Smooth muscle cell (in vitro differentiated cells): ENCODE measurements around the gene CEP112. TPM values are rescaled to one million over a fixed set of nuclear protein-coding genes. Genes with fewer than 3 reads are reported as not detected.

Source experiments
- DNase-seq: peaks from one replicate; lab custom pipeline; 2025; ENCODE audit not compliant: unreplicated experiment; lab: John Stamatoyannopoulos, UW
- H2AFZ ChIP-seq: fragments of 200-600 bp; sonication (generic); 2 replicates; pipeline ENCODE4 v1.6.0; 2016; ENCODE audit warnings: antibody characterized with exemption, low read depth, mild to moderate bottlenecking
- H3F3A ChIP-seq: fragments of 200-600 bp; sonication (generic); 2 replicates; pipeline ENCODE4 v1.6.0; 2017; ENCODE audit warnings: antibody characterized with exemption, low read depth
- H3K27ac ChIP-seq: fragments of 200-600 bp; sonication (generic); 2 replicates; pipeline ENCODE4 v1.5.1; 2016; ENCODE audit warnings: low read depth, mild to moderate bottlenecking
- H3K27me3 ChIP-seq: fragments of 200-600 bp; sonication (generic); 2 replicates; pipeline ENCODE4 v1.6.1; 2016; ENCODE audit warnings: low read depth, mild to moderate bottlenecking
- H3K36me3 ChIP-seq: fragments of 200-600 bp; sonication (generic); 2 replicates; pipeline ENCODE4 v1.5.1; 2016; ENCODE audit warnings: low read depth
- H3K4me1 ChIP-seq: fragments of 200-600 bp; sonication (generic); 2 replicates; pipeline ENCODE4 v1.5.1; 2016; ENCODE audit warnings: low read depth
- H3K4me2 ChIP-seq: fragments of 200-600 bp; sonication (generic); 2 replicates; pipeline ENCODE4 v1.6.0; 2016; ENCODE audit warnings: mild to moderate bottlenecking
- H3K4me3 ChIP-seq: fragments of 200-600 bp; sonication (generic); 2 replicates; pipeline ENCODE4 v1.5.1; 2016; ENCODE audit warnings: mild to moderate bottlenecking
- H3K79me2 ChIP-seq: fragments of 200-600 bp; sonication (generic); 2 replicates; pipeline ENCODE4 v1.6.0; 2016; ENCODE audit warnings: low read depth, mild to moderate bottlenecking
- H3K9ac ChIP-seq: fragments of 200-600 bp; sonication (generic); 2 replicates; pipeline ENCODE4 v1.6.0; 2016; ENCODE audit warnings: low read depth
- H3K9me3 ChIP-seq: fragments of 200-600 bp; sonication (generic); replicated peaks from 2 replicates; pipeline ENCODE4 v1.5.1; 2016; ENCODE audit warnings: low read depth
- H4K20me1 ChIP-seq: fragments of 200-600 bp; sonication (generic); 2 replicates; pipeline ENCODE4 v1.6.0; 2016; ENCODE audit warnings: low read depth
- CTCF ChIP-seq: fragments of 200-600 bp; sonication (generic); IDR thresholded peaks from 2 replicates; pipeline ENCODE4 v1.5.1; 2017; ENCODE audit warnings: borderline replicate concordance, mild to moderate bottlenecking, antibody characterized with exemption; ENCODE audit not compliant: insufficient read depth, poor library complexity, severe bottlenecking
- WGBS: methylation state at CpG from one replicate; pipeline ENCODE4 v1.1.7; 2016; ENCODE audit warnings: low lambda C conversion rate; 5-methylcytosine and 5-hydroxymethylcytosine counted together
- polyA plus RNA-seq: library from polyadenylated mRNA; unstranded; fragments of >200 nt; fragmentation: Nextera tagmentation; extraction: Ambion mirVana; gene quantifications from 2 replicates; pipeline ENCODE4 v1.2.1, GENCODE V29; 2016
- total RNA-seq: library from RNA; depleted of rRNA; stranded (reverse); fragments of >200 nt; gene quantifications from 2 replicates; pipeline ENCODE4 v1.2.3, GENCODE V29; 2014

Gene CEP112
- total and polyA plus RNA-seq, 2 experiments from 2014 or later: 8.3 to 9.9 TPM

GRCh38 chr17:65589321-65589720, 602.6 kb downstream of the CEP112 start:
- no peaks in the 10 kb centered on the region for H3K27me3 ChIP-seq

GRCh38 chr17:65588181-65588808, 603.6 kb downstream of the CEP112 start:
- Histone ChIP-seq H3K27me3 (no peaks in the 10 kb centered on the region), H3K79me2 (no peaks in the 10 kb centered on the region), H3F3A (no peaks in the 10 kb centered on the region), H3K9me3 (no peaks in the 10 kb centered on the region), H3K4me2 (no peak overlapping the region), H3K9ac (no peak overlapping the region), H3K4me1 (peaks cover 5% of the 10 kb centered on the region), H3K36me3 (no peaks in the 10 kb centered on the region), H3K4me3 (no peak overlapping the region), H2AFZ (no peak overlapping the region), H3K27ac (no peak overlapping the region), H4K20me1 (no peaks in the 10 kb centered on the region)
- 71% methylated on average over 9 of the region's 9 CpGs for WGBS
- TF ChIP-seq CTCF: no peak
- DNase-seq: no peak

More at GRCh38 chr17:65589321-65589720, 602.6 kb downstream of the CEP112 start:
- Histone ChIP-seq H3K4me3 (no peak overlapping the region), H3K9me3 (no peaks in the 10 kb centered on the region), H3F3A (peaks cover 3% of the 10 kb centered on the region), H4K20me1 (no peaks in the 10 kb centered on the region), H3K79me2 (no peaks in the 10 kb centered on the region), H3K27ac (no peak overlapping the region), H3K4me1 (peaks cover 15% of the 10 kb centered on the region), H3K9ac (no peak overlapping the region), H3K36me3 (no peaks in the 10 kb centered on the region), H3K4me2 (no peak overlapping the region), H2AFZ (no peak overlapping the region)
- DNase-seq: no peak
- no peak for TF ChIP-seq CTCF
- 76% methylated on average over 5 of the region's 5 CpGs for WGBS

GRCh38 chr17:65587534-65588180, 604.3 kb downstream of the CEP112 start:
- H3F3A ChIP-seq: no peaks in the 10 kb centered on the region
- H3K9ac ChIP-seq: no peak overlapping the region
- H2AFZ ChIP-seq: no peak overlapping the region
- H3K4me2 ChIP-seq: no peak overlapping the region
- DNase-seq: no peak
- no peak overlapping the region for H3K4me3 ChIP-seq
- H3K27me3 ChIP-seq: no peaks in the 10 kb centered on the region
- H3K4me1 ChIP-seq: no peaks in the 10 kb centered on the region
- TF ChIP-seq CTCF: no peak
- H3K79me2 ChIP-seq: no peaks in the 10 kb centered on the region
- no peaks in the 10 kb centered on the region for H3K36me3 ChIP-seq
- H4K20me1 ChIP-seq: no peaks in the 10 kb centered on the region
- no peak overlapping the region for H3K27ac ChIP-seq
- no peaks in the 10 kb centered on the region for H3K9me3 ChIP-seq
- WGBS: 80% methylated on average over 10 of the region's 10 CpGs
